AG09309 (cell line): Measurements from ENCODE around the gene TUBB2B.

Experiments used
- DNase-seq: peaks from one replicate; pipeline ENCODE4 v3.0.0-alpha.2; 2010; ENCODE audit warnings: low read depth
- H3K4me3 ChIP-seq: 2 replicates; pipeline ENCODE4 v1.5.1; 2011; ENCODE audit warnings: mild to moderate bottlenecking, low read depth, low read length, moderate library complexity; ENCODE audit not compliant: control insufficient read depth
- CTCF ChIP-seq: IDR thresholded peaks from 2 replicates; pipeline ENCODE4 v1.5.1; 2011; ENCODE audit warnings: mild to moderate bottlenecking, low read depth, low read length, inconsistent platforms; ENCODE audit not compliant: insufficient read depth, control insufficient read depth; ENCODE audit errors: missing control alignments

TUBB2B gene

GRCh38 chr6:3270258-3270657, 42.8 kb upstream of the TUBB2B start:
- no peak overlapping the region for H3K4me3 ChIP-seq
- no peak for TF ChIP-seq CTCF
- DNase-seq: no peak

GRCh38 chr6:3269281-3269975, 42.0 kb upstream of the TUBB2B start:
- no peak for DNase-seq
- no peak overlapping the region for H3K4me3 ChIP-seq
- no peak for TF ChIP-seq CTCF

GRCh38 chr6:3268680-3269079, 41.2 kb upstream of the TUBB2B start:
- no peak for TF ChIP-seq CTCF
- DNase-seq: no peak
- no peak overlapping the region for H3K4me3 ChIP-seq

GRCh38 chr6:3267162-3267561, 39.7 kb upstream of the TUBB2B start:
- TF ChIP-seq CTCF: no peak
- no peak for DNase-seq
- no peak overlapping the region for H3K4me3 ChIP-seq

GRCh38 chr6:3266170-3266569, 38.7 kb upstream of the TUBB2B start:
- no peak for DNase-seq
- no peak overlapping the region for H3K4me3 ChIP-seq
- TF ChIP-seq CTCF: no peak

- H3K4me3 ChIP-seq: no peak overlapping the region
- DNase-seq: no peak
- no peak for TF ChIP-seq CTCF
Observed at GRCh38 chr6:3265671-3266070, 38.2 kb upstream of the TUBB2B start.
